Memory B cell (primary cell): Measurements from ENCODE around the gene TCIRG1.

Experiments
- ATAC-seq: fragments of 150-1000 bp; cut with Tn5 transposase; 2 replicates; pipeline ENCODE4 v1.10.0; 2021; ENCODE audit warnings: low read depth, mild to moderate bottlenecking, moderate library complexity
- DNase-seq, 2 donors: peaks; one replicate each; pipeline ENCODE4 v3.0.0; 2022; ENCODE audit warnings: low spot score in 2 of 2
- H3K27ac Mint-ChIP-seq: one replicate; pipeline ENCODE4 v1.8.0; 2022; ENCODE audit warnings: mild to moderate bottlenecking, moderate library complexity, mixed read lengths
- H3K27me3 Mint-ChIP-seq: one replicate; pipeline ENCODE4 v1.8.0; 2022; ENCODE audit warnings: mixed read lengths
- H3K36me3 Mint-ChIP-seq: one replicate; pipeline ENCODE4 v1.8.0; 2022; ENCODE audit warnings: mild to moderate bottlenecking, mixed read lengths
- H3K4me1 Mint-ChIP-seq: one replicate; pipeline ENCODE4 v1.8.0; 2022; ENCODE audit warnings: mixed read lengths
- H3K4me3 Mint-ChIP-seq: one replicate; pipeline ENCODE4 v1.8.0; 2022; ENCODE audit warnings: mild to moderate bottlenecking, moderate library complexity, mixed read lengths
- H3K9me3 Mint-ChIP-seq: one replicate; pipeline ENCODE4 v1.8.0; 2022; ENCODE audit warnings: mixed read lengths

TCIRG1 gene

DNA sequence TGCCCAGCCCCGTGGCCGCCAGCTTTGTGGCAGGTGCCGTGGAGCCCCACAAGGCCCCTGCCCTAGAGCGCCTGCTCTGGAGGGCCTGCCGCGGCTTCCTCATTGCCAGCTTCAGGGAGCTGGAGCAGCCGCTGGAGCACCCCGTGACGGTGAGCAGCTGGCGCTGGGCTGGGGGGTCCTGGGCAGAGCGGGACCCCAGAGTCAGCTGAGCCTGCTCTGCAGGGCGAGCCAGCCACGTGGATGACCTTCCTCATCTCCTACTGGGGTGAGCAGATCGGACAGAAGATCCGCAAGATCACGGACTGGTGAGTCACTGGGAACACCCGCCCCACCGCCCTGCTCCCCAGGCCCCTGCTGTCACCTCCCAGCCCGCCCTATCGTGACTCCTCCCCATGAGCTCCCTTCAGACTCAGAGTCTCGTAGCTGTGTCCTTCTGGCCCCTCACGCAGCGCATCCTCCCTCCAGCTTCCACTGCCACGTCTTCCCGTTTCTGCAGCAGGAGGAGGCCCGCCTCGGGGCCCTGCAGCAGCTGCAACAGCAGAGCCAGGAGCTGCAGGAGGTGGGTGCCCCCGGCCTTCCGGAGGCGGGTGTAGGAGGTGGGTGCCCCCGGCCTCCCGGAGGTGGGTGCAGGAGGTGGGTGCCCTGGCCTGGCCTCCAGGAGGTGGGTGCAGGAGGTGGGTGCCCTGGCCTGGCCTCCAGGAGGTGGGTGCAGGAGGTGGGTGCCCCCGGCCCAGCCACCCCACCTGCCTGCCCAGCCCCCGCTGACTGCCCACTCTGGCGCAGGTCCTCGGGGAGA lies 4.7 kb downstream of the TCIRG1 start:
- ATAC-seq (no peak), DNase-seq (no peak)
- no peaks in the 10 kb centered on the region for H3K9me3 Mint-ChIP-seq
- H3K36me3 Mint-ChIP-seq, result peaks cover 8% of the 10 kb centered on the region
- H3K27ac Mint-ChIP-seq, result no peak overlapping the region
- no peaks in the 10 kb centered on the region for H3K27me3 Mint-ChIP-seq
- H3K4me1 Mint-ChIP-seq, result peaks cover 14% of the 10 kb centered on the region
- no peak overlapping the region for H3K4me3 Mint-ChIP-seq

DNA sequence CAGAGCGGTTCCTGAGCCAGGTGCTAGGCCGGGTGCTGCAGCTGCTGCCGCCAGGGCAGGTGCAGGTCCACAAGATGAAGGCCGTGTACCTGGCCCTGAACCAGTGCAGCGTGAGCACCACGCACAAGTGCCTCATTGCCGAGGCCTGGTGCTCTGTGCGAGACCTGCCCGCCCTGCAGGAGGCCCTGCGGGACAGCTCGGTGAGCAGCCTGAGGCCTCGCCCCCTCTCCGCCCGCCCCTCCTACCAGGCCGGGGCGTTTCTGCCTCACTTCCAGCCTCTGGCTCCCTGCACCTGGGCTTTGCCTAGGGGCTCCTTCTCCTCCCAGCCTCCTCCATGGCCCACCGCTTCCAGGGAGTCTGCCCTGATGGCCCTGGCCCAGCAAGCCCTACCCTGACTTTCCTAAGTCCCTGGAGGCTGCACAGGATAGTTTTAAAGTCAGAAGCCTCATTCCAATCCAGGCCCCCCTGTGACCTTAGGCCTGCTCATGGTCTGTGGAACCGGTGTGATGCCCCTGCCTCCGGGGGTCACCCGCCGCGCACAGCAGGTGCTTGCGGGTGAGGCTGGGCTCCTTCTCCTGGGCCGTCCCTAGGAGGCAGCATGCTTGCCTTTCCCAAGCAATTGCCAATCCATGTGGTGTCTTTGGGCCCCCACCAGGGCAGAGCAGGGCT lies 5.5 kb downstream of the TCIRG1 start:
- no peak for ATAC-seq
- Mint-ChIP-seq H3K27me3 (no peaks in the 10 kb centered on the region), H3K36me3 (peaks cover 8% of the 10 kb centered on the region), H3K27ac (no peak overlapping the region), H3K4me3 (no peak overlapping the region), H3K9me3 (no peaks in the 10 kb centered on the region), H3K4me1 (peaks cover 13% of the 10 kb centered on the region)
- no peak for DNase-seq

DNA sequence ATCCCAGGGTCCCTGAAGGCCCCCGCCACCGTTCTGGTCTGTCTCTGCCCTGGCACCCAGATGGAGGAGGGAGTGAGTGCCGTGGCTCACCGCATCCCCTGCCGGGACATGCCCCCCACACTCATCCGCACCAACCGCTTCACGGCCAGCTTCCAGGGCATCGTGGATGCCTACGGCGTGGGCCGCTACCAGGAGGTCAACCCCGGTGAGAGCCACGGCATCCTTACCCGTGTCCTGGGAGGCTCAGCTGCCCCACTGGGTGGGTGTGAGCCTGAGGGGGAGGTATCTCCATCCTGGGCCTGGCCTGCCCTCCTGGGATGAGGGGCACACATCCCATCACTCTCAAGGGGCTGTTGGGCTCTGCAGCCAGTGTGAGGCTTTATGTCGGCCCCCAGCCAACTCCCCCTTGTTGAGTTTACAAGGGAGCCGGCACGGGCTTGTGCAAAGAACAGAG lies 6.1 kb downstream of the TCIRG1 start:
- Mint-ChIP-seq H3K9me3 (no peaks in the 10 kb centered on the region), H3K27ac (no peak overlapping the region), H3K4me3 (no peak overlapping the region), H3K36me3 (peaks cover 8% of the 10 kb centered on the region), H3K4me1 (peaks cover 9% of the 10 kb centered on the region), H3K27me3 (no peaks in the 10 kb centered on the region)
- ATAC-seq (no peak), DNase-seq (no peak)

DNA sequence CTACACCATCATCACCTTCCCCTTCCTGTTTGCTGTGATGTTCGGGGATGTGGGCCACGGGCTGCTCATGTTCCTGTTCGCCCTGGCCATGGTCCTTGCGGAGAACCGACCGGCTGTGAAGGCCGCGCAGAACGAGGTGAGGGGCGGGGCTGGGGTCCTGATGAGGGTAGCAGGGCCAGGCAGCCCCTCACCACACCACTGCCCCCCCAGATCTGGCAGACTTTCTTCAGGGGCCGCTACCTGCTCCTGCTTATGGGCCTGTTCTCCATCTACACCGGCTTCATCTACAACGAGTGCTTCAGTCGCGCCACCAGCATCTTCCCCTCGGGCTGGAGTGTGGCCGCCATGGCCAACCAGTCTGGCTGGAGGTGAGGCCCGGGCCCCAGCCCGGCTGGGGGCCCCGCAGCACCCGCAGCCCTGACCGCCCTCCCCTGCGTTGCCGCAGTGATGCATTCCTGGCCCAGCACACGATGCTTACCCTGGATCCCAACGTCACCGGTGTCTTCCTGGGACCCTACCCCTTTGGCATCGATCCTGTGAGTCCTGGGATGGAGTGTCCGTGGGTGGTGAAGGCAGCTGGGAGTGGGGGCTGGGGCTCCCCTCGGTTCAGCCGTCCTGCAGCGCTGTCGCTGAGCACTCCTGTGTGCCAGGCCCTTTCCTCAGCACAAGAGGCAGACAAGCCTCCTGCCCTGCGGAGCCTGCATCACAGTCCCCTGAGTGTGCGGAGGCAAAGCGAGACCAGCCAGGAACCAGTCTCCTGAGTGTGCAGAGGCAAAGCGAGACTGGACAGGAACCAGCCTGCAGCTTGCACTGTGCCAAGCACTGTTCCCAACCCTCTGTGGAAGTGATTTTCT lies 8.8 kb downstream of the TCIRG1 start:
- Mint-ChIP-seq H3K9me3 (no peaks in the 10 kb centered on the region), H3K27ac (no peak overlapping the region), H3K36me3 (peaks cover 11% of the 10 kb centered on the region), H3K27me3 (no peaks in the 10 kb centered on the region), H3K4me3 (no peak overlapping the region), H3K4me1 (no peaks in the 10 kb centered on the region)
- ATAC-seq, result no peak
- no peak for DNase-seq

DNA sequence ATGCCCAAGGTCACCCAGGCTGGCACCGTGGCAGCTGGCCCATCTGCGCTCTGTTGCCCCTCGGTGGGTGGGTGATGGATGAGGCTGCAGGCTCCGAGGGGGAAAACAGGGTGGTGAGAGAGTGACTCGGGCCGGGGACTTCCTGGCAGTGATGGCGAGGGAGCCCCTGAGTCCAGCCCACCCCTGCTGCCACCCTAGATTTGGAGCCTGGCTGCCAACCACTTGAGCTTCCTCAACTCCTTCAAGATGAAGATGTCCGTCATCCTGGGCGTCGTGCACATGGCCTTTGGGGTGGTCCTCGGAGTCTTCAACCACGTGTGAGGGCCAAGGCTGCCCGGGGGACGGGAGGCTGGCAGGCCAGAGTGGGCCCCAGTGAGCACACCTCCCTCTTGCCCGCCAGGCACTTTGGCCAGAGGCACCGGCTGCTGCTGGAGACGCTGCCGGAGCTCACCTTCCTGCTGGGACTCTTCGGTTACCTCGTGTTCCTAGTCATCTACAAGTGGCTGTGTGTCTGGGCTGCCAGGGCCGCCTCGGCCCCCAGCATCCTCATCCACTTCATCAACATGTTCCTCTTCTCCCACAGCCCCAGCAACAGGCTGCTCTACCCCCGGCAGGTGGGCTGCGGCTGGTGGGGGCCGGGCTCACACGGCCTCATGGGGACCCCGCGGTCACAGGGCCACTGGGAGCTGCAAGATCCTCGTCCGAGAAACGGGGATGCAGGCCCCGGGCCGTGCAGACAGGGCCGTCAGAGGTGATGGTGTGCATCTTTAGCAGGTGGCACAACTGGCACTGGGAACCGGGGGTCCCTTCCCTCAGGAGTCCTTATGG lies 10.1 kb downstream of the TCIRG1 start:
- DNase-seq (no peak), ATAC-seq (no peak)
- H3K36me3 Mint-ChIP-seq, result peaks cover 12% of the 10 kb centered on the region
- no peak overlapping the region for H3K27ac Mint-ChIP-seq
- H3K4me1 Mint-ChIP-seq, result no peaks in the 10 kb centered on the region
- no peak overlapping the region for H3K4me3 Mint-ChIP-seq
- no peaks in the 10 kb centered on the region for H3K9me3 Mint-ChIP-seq
- no peaks in the 10 kb centered on the region for H3K27me3 Mint-ChIP-seq

DNA sequence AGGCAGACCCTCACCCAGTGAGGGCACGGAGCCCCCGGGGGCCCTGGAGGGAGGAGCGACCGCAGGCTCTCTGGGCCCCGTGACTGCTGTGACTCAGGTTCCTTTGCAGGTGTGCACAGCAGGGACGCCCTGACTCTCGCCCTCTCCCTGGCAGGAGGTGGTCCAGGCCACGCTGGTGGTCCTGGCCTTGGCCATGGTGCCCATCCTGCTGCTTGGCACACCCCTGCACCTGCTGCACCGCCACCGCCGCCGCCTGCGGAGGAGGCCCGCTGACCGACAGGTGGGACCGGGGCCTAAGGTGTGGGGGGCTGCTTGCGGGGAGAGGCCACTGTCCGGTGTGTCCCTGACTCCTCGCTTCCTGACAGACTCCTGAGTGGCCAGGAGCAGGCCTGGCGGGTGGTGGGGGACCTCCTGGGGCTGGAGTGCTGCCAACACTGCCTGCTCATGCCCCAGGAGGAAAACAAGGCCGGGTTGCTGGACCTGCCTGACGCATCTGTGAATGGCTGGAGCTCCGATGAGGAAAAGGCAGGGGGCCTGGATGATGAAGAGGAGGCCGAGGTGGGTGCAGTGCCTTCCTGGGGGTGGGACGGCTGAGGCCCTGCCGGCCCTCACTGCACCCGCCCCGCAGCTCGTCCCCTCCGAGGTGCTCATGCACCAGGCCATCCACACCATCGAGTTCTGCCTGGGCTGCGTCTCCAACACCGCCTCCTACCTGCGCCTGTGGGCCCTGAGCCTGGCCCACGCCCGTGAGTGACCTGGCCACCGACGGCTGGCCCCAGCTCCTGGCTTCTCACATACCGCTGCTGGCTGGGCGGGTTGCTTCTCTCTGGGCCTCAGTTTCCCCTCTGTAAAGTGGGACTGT lies 10.9 kb downstream of the TCIRG1 start:
- no peaks in the 10 kb centered on the region for H3K9me3 Mint-ChIP-seq
- no peak for DNase-seq

DNA sequence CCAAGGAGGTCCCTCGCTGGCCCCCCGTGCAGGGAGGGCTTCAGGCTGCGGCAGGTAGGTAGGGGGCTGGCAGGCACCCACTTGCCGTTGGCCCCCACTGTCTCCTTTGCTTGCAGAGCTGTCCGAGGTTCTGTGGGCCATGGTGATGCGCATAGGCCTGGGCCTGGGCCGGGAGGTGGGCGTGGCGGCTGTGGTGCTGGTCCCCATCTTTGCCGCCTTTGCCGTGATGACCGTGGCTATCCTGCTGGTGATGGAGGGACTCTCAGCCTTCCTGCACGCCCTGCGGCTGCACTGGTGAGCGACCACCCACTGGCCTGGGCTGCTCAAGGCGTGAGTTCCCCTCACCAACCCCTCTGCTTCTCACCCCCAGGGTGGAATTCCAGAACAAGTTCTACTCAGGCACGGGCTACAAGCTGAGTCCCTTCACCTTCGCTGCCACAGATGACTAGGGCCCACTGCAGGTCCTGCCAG lies 11.6 kb downstream of the TCIRG1 start:
- Mint-ChIP-seq H3K27ac (no peak overlapping the region), H3K4me1 (no peaks in the 10 kb centered on the region), H3K27me3 (no peaks in the 10 kb centered on the region), H3K4me3 (no peak overlapping the region), H3K36me3 (peaks cover 10% of the 10 kb centered on the region), H3K9me3 (no peaks in the 10 kb centered on the region)
- no peak for DNase-seq
- no peak for ATAC-seq

More for the DNA sequence above, 10.9 kb downstream of the TCIRG1 start:
- Mint-ChIP-seq H3K36me3 (peaks cover 10% of the 10 kb centered on the region), H3K4me3 (no peak overlapping the region), H3K4me1 (no peaks in the 10 kb centered on the region), H3K27me3 (no peaks in the 10 kb centered on the region), H3K27ac (no peak overlapping the region)
- no peak for ATAC-seq

DNA sequence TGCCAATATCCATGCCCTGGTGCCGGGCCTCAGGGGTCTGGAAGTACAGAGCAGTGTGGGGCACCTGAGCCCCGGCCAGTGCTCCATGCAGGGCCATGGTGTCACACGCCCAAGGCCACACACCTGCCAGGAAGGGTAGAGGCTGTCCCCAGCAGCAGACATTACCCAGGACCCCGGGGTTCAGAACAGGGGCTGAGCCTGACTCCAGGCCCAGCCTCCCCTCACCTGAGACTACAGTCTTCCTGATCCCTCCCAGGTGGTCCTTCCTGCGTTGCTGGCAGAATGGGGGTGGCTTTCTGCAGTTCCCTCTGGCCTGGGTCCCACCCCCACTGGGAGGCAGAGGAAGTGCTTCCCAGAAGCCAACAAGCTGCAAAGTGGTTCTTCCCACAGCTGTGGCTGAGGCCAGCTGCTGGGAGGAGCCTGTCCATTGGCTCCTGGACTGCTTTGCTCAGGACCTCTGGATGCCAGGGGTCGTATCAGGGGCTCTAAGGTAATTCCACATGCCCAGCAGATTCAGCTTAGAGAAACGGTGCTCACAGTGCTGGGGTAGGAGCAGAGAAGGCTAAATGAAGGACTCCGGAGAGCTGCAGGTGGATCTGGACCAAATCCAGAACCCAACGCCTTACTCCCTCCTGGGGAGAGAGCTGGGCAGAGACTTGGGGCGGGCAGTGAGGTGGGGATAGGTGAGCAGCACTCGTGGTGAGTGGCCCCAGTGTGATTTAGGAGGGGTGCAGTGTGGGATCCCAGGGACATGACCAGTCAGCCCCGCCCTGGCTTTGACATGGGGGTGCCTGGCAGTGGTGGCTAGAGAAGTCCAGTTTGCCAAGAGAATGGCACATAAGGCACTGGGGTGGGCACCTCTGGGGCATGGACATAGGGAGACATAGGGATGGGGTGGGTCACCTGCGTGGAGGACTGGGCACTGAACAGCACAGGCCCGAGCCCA lies 12.6 kb downstream of the TCIRG1 start:
- H3K27me3 Mint-ChIP-seq, result no peaks in the 10 kb centered on the region
- no peak for ATAC-seq
- no peak overlapping the region for H3K4me3 Mint-ChIP-seq

DNA sequence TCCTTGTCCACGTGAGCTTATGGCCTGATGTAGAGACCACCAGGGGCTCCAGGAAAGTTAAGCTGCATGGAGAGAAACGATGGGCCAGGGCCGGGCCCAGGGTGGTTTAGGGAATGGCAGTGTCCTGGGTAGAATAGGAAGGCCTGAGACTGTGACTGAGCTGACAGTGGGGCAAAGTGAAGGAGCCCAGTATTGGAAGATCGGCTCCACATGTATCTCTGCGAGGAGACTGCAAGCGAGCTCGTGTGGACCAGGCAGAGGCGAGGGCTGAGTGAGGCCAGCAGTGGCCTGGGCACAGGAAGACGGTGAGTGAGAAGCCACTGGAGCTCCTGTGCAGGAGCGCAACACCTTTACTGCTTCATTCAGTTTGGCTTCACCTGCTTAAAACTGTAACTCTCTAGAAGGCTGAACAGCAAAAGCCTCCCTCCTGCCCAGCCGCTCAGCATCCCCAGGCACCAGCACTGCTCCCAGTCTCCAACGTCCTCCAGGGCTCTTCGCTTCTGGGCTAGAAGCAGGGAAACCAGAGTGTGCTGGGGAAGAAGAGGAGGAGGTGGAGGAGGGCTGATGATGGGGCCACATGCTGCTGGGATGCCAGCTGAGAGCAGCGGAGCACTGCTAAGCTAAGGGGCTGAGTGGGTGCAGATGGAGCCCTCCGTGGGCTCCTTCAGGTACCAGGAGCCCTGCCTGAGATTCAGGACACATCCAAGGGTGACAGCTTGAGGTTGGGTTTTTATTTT lies 13.5 kb downstream of the TCIRG1 start:
- peak overlapping the region; percentile 39 for H3K27ac Mint-ChIP-seq
- H3K36me3 Mint-ChIP-seq, result peaks cover 8% of the 10 kb centered on the region
- H3K9me3 Mint-ChIP-seq, result no peaks in the 10 kb centered on the region
- no peaks in the 10 kb centered on the region for H3K27me3 Mint-ChIP-seq
- no peak for DNase-seq
- no peak for ATAC-seq
- no peaks in the 10 kb centered on the region for H3K4me1 Mint-ChIP-seq
- no peak overlapping the region for H3K4me3 Mint-ChIP-seq

More for the DNA sequence above, 12.6 kb downstream of the TCIRG1 start:
- Mint-ChIP-seq H3K4me1 (no peaks in the 10 kb centered on the region), H3K27ac (peak overlapping the region; percentile 39), H3K36me3 (peaks cover 10% of the 10 kb centered on the region), H3K9me3 (no peaks in the 10 kb centered on the region)
- DNase-seq, result no peak

DNA sequence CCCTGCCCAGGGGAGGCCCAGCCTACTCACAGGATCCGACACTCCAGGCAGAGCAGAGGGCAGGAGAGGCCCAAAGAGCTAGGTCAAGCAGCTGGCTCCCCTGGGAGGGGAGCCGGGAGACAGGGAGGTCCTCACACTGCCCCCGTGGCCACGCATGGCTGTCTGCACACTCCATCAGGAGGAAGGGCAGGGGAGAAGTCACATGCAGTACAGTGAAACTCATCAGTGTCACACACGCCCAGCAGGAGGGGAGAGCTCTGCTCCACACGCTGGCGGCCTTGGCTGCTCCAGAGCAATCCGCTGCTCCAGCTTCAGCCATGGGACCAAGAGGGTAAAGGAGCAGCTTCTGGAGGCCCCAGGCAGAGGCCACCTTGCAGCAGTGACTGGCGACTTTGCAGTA lies 14.3 kb downstream of the TCIRG1 start:
- H3K4me3 Mint-ChIP-seq, result no peak overlapping the region
- H3K36me3 Mint-ChIP-seq, result peaks cover 8% of the 10 kb centered on the region
- ATAC-seq (no peak), DNase-seq (no peak)
- no peaks in the 10 kb centered on the region for H3K27me3 Mint-ChIP-seq
- H3K27ac Mint-ChIP-seq, result peak overlapping the region; percentile 66
- H3K4me1 Mint-ChIP-seq, result no peaks in the 10 kb centered on the region
- H3K9me3 Mint-ChIP-seq, result no peaks in the 10 kb centered on the region

DNA sequence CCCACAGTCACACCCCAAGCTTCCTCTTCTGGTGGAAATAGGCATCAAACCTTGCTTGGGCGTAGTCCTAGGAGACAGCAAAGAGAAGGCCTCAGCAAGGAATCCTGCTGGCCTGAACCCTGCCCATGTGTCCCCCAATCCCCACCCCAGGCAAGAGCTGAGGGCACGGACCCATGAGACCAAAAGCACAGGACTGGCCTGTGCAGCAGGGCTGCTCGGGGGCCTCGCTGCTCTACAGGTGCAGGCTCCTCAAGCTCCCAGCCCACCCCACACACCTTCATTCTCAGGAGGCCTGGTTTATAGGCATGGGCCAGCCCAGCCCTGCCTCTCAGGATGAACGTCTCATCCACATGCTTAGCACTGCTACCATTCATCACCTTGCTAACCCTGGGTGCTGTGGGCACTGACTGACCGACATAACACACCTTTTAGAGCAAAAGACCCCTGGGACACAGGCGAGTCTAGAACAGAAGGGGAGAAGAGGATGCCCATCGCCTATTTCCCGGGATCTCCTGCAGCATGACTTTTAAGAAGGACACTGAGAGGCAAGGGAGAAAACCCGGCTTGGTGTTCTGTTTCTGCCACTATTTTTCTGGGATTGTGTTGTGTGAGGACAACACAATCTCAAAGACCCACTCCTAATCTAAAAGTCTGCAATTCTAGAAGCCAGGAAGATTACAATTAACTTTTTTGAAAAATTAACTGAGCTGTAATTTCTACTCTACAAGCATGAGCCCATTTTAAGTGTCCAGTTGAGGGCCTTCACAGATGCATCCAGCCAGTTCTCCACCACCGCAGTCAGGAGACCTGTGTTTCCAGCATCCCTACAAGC lies 15.4 kb downstream of the TCIRG1 start:
- Mint-ChIP-seq H3K27ac (peak overlapping the region; percentile 66), H3K36me3 (peaks cover 7% of the 10 kb centered on the region), H3K4me3 (no peak overlapping the region), H3K27me3 (no peaks in the 10 kb centered on the region), H3K4me1 (no peaks in the 10 kb centered on the region), H3K9me3 (no peaks in the 10 kb centered on the region)
- ATAC-seq (no peak), DNase-seq (no peak)
